IPS-18a (cell line): Measurements from ENCODE around the gene CTDSPL.

Experiments used
- H3K27ac ChIP-seq: one replicate; pipeline ENCODE4 v1.5.1; 2013; ENCODE audit warnings: low read length
- H3K27me3 ChIP-seq: one replicate; pipeline ENCODE4 v1.6.1; 2013; ENCODE audit warnings: mild to moderate bottlenecking, low read length; ENCODE audit not compliant: control insufficient read depth, insufficient read depth
- H3K36me3 ChIP-seq: one replicate; pipeline ENCODE4 v1.6.1; 2013; ENCODE audit warnings: low read depth, low read length; ENCODE audit not compliant: control insufficient read depth
- H3K4me1 ChIP-seq: one replicate; pipeline ENCODE4 v1.6.1; 2013; ENCODE audit warnings: low read depth, low read length; ENCODE audit not compliant: control insufficient read depth
- H3K4me3 ChIP-seq: one replicate; pipeline ENCODE4 v1.5.1; 2013; ENCODE audit warnings: low read length
- H3K9ac ChIP-seq: one replicate; pipeline ENCODE4 v1.6.1; 2013; ENCODE audit warnings: mild to moderate bottlenecking, low read length, moderate library complexity
- H3K9me3 ChIP-seq: one replicate; pipeline ENCODE4 v1.6.1; 2013; ENCODE audit warnings: low read depth, low read length; ENCODE audit not compliant: control insufficient read depth

Gene CTDSPL

DNA sequence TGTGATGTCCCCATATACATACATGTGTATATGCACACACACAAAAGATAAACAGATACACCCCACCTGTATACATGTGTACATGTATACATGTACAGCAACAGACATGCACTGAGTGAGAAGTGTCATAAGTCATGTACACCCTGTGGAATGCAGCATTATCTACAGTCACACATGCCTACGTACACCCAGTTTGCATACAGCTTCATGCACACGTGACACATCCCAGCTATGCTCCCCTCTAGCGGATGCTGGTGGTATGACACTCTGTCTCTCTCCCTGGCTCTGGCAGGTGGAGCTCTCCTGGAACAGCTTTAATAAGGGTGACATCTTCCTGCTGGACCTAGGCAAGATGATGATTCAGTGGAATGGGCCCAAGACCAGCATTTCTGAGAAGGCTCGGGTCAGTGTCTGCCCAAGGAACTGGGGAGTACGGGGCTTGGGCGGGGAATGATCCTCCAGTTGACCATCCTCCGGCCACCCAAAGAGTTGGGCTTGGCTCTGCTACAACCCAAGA lies 135.2 kb downstream of the CTDSPL start:
- no peaks in the 10 kb centered on the region for H3K9me3 ChIP-seq
- H3K4me1 ChIP-seq: peaks cover 7% of the 10 kb centered on the region
- H3K36me3 ChIP-seq: no peaks in the 10 kb centered on the region
- H3K27ac ChIP-seq: no peak overlapping the region
- H3K9ac ChIP-seq: no peak overlapping the region
- no peak overlapping the region for H3K4me3 ChIP-seq
- peaks cover 11% of the 10 kb centered on the region for H3K27me3 ChIP-seq

DNA sequence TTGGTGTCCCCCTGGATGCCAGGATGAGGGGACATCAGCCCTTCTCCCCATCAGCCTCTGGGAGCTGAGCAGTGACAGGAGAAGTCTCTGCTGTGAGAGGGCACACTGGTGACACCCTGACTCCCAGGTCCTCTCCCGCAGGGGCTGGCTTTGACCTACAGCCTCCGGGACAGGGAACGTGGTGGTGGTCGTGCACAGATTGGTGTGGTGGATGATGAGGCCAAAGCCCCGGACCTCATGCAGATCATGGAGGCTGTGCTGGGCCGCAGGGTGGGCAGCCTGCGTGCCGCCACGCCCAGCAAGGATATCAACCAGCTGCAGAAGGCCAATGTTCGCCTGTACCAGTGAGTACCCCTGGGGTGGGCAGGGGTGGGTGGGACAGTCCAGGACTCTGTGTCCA lies 135.7 kb downstream of the CTDSPL start:
- peaks cover 11% of the 10 kb centered on the region for H3K27me3 ChIP-seq
- H3K9ac ChIP-seq: no peak overlapping the region
- no peak overlapping the region for H3K4me3 ChIP-seq
- H3K4me1 ChIP-seq: peaks cover 7% of the 10 kb centered on the region
- no peaks in the 10 kb centered on the region for H3K36me3 ChIP-seq
- H3K9me3 ChIP-seq: no peaks in the 10 kb centered on the region
- H3K27ac ChIP-seq: no peak overlapping the region

DNA sequence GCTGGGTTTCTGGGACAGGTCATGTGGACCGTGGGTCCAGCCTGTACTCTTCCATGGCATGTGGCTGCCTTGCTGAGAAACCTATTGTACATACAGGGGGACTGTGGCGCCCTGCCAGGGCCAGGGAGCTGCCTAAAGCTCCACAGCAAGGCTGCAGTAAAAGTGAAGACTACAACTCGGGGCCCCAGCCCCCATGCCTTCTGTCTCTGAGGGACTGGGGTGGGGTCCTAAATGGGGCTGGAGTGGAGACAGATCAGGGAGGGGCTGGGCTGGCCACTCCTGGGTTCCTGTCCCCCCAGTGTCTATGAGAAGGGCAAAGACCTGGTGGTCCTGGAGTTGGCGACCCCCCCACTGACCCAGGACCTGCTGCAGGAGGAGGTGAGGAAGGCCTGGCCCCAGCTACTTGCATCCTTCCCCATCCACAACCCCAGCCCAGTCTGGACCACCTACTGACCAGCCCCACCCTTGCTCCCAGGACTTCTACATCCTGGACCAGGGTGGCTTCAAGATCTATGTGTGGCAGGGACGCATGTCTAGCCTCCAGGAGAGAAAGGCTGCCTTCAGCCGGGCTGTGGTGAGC lies 136.2 kb downstream of the CTDSPL start:
- no peaks in the 10 kb centered on the region for H3K9me3 ChIP-seq
- no peak overlapping the region for H3K4me3 ChIP-seq
- no peaks in the 10 kb centered on the region for H3K36me3 ChIP-seq
- H3K27me3 ChIP-seq: peaks cover 11% of the 10 kb centered on the region
- peaks cover 7% of the 10 kb centered on the region for H3K4me1 ChIP-seq
- H3K27ac ChIP-seq: no peak overlapping the region
- H3K9ac ChIP-seq: no peak overlapping the region

DNA sequence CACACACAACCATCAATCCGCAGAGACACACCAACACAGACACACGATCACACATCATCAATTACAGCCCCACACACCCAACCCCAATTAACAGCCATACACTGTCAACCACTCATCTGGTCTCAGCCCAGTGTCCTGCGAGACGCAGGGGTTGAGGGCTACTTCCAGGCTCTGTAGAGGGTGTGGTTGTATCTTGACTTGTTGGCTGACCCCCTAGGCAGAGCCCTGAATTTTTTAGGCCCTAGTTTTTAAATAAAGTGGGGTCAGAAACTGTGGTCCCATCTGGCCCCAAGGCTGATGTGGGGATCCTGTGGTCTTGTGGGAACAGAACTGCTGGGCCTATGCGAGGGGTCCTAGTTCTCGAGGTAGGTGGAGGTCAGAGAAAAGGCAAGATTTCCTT lies 138.2 kb downstream of the CTDSPL start:
- Histone ChIP-seq H3K4me3 (no peak overlapping the region), H3K9ac (no peak overlapping the region), H3K27me3 (peaks cover 11% of the 10 kb centered on the region), H3K36me3 (no peaks in the 10 kb centered on the region), H3K27ac (no peak overlapping the region), H3K4me1 (no peaks in the 10 kb centered on the region), H3K9me3 (no peaks in the 10 kb centered on the region)

DNA sequence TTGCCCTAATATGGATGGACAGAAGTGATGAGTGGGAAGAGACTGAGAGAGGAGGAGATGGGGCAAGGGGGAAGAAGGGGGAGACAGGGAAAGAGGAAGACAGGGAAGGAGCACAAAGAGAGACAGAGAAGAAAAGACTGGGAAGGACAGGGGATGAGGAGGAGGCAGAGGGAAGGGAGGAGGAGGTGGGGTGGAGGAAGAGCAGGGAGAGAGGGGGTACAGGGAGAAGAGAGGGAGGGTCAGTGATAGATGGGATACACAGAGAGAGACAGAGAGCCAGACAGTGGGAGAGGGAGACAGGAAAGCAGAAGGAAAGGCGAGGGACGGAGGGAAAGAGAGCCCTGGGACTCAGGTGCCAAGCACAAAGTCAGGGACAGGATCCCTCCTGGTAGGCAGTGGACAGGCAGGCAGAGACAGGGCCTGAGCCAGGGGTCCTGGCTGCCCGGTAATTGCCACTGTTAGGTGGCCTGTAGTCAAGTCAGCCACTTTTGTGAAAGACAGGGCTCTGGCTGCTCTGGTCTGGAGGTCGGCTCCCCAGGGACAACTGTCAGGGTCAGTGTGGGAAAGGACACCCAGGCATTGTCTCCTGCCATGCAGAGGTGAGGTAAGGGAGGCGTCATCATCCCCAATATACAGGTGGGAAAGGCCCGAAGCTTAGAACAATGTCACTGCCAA lies 138.7 kb downstream of the CTDSPL start:
- Histone ChIP-seq H3K27me3 (peaks cover 11% of the 10 kb centered on the region), H3K4me3 (no peak overlapping the region), H3K4me1 (no peaks in the 10 kb centered on the region), H3K9me3 (no peaks in the 10 kb centered on the region), H3K27ac (no peak overlapping the region), H3K36me3 (no peaks in the 10 kb centered on the region), H3K9ac (no peak overlapping the region)

DNA sequence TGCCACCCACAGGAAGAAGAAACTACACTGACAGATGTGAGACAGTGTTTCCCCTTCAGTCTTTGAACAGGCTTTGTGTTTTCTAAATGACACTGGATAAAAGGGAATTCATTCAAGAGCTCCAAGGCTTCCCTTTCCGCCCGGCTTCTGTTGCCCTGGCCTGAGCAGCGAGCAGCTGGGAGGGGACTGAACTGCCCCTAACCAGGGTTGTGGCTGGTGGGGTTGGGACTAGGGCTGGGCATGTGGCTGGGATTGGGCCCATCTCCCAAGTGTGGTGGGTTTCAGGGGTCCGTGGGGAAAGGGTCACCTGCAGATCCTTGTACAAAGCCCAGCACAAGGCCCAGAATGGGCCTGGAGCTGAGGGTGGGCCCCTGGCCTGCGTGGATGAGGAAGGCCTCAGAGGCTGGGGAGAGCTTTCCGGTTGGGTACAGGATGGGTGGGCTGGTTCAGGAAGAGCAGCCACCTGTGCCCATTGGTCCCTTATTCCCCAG lies 139.3 kb downstream of the CTDSPL start:
- Histone ChIP-seq H3K27me3 (peaks cover 11% of the 10 kb centered on the region), H3K27ac (no peak overlapping the region), H3K9ac (no peak overlapping the region), H3K36me3 (no peaks in the 10 kb centered on the region), H3K4me3 (no peak overlapping the region), H3K4me1 (no peaks in the 10 kb centered on the region), H3K9me3 (no peaks in the 10 kb centered on the region)

DNA sequence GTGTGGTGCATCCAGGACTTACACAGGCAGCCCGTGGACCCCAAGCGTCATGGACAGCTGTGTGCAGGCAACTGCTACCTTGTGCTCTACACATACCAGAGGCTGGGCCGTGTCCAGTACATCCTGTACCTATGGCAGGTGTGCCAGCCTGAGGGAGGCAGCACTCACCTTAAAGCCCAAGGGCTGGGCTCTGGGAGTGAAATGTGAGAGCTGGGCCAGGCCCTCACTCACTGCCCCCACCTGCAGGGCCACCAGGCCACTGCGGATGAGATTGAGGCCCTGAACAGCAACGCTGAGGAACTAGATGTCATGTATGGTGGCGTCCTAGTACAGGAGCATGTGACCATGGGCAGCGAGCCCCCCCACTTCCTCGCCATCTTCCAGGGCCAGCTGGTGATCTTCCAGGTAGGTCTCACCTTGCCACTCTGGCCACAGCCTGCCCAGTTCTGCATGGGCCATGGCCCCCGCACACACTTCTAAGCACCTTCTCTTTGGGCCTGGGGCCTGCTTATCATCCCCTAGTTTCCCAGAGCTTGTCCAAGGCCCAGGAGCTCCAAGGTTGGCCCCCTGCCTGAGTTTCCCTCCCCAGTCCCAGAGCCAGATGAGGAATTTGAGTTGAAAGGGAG lies 139.9 kb downstream of the CTDSPL start:
- H3K27ac ChIP-seq: no peak overlapping the region
- no peaks in the 10 kb centered on the region for H3K4me1 ChIP-seq
- no peak overlapping the region for H3K9ac ChIP-seq
- H3K27me3 ChIP-seq: peaks cover 11% of the 10 kb centered on the region
- H3K9me3 ChIP-seq: no peaks in the 10 kb centered on the region
- no peaks in the 10 kb centered on the region for H3K36me3 ChIP-seq
- H3K4me3 ChIP-seq: no peak overlapping the region

DNA sequence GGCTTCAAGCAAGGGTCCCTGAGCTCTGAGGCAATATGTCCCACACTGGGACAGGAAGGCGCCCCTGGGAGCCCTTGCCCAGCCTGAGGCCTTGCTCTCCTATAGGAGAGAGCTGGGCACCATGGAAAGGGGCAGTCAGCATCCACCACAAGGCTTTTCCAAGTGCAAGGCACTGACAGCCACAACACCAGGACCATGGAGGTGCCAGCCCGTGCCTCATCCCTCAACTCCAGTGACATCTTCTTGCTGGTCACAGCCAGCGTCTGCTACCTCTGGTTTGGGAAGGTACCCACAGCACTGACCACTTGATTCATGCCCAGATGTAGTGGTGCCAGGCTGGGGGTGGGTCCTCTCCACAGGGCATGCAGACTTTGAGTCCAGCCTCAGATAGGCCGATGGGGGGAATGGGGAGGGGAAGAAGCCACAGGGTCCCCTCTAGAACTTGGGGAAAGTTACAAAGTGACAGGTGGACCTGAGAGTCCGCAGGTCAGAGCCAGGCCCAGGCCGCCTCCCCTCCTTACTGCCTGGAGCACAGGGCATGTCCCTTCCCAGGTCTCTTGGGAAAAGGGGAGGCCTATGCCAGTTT lies 140.7 kb downstream of the CTDSPL start:
- Histone ChIP-seq H3K4me1 (no peaks in the 10 kb centered on the region), H3K36me3 (peaks cover 2% of the 10 kb centered on the region), H3K9ac (no peak overlapping the region), H3K27ac (no peak overlapping the region), H3K27me3 (peaks cover 11% of the 10 kb centered on the region), H3K9me3 (no peaks in the 10 kb centered on the region), H3K4me3 (no peak overlapping the region)

DNA sequence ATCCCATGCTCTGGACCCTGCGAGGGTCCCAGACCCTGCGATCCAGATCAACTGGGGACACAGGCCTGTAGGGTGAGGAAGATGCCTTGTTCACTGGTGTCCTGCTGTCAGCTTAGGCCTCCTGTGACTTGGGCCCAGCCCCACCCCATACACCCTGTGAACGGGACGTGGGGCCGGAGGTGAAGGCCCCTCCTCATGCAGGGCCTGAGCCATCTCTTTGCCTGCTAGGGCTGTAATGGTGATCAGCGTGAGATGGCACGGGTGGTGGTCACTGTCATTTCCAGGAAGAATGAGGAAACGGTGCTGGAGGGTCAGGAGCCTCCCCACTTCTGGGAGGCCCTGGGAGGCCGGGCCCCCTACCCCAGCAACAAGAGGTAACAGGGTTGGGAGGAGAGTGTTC lies 141.3 kb downstream of the CTDSPL start:
- no peak overlapping the region for H3K9ac ChIP-seq
- H3K27ac ChIP-seq: no peak overlapping the region
- no peaks in the 10 kb centered on the region for H3K4me1 ChIP-seq
- H3K27me3 ChIP-seq: peaks cover 7% of the 10 kb centered on the region
- H3K4me3 ChIP-seq: no peak overlapping the region
- peaks cover 6% of the 10 kb centered on the region for H3K36me3 ChIP-seq
- no peaks in the 10 kb centered on the region for H3K9me3 ChIP-seq

DNA sequence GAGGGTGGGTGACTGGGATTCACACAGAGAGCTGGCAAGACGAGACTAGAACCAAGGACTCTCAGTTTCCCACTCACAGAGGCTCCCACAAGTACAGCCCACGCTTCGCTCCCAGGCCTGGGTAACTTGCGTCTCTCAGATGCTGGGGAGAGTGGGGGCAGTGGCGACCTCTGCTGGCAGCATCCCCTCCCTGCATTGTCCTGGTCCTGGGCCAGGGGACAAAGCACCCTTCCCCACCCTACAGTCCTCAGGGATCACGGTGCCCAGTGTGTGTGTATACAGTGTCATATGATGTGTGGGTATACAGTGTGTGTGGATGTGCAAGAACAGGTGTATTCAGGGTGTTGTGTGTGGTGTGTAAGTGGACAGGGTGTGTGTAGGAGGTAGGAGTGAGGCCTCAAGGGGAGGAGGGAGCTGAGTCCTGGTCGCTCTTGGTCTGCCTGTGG lies 141.7 kb downstream of the CTDSPL start:
- H3K9me3 ChIP-seq: no peaks in the 10 kb centered on the region
- peaks cover 10% of the 10 kb centered on the region for H3K36me3 ChIP-seq
- no peak overlapping the region for H3K4me3 ChIP-seq
- no peaks in the 10 kb centered on the region for H3K4me1 ChIP-seq
- H3K27me3 ChIP-seq: peaks cover 2% of the 10 kb centered on the region
- H3K27ac ChIP-seq: no peak overlapping the region
- no peak overlapping the region for H3K9ac ChIP-seq

DNA sequence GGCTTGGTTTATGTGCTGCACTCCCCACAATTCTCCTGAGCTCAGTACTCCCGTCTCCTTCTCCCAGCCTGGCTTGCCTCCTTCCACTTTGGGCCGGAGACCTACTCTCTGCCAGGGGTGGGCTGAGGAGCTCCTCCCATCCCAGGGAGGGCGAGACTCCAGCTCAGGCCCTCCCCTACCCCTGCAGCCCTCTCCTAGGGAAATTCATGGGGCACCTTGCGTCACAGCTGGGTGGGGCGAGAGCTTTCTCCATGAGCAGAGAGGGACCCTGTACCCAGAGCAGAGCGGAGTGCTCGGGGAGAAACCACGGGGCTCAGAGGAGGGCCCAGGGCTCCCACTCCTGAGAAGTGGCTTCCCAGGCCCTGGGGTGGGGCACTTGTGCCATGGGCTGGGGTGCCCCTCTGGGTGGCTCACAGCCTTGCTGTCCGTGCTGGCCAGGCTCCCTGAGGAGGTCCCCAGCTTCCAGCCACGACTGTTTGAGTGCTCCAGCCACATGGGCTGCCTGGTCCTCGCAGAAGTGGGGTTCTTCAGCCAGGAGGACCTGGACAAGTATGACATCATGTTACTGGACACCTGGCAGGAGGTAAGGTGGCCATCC lies 142.2 kb downstream of the CTDSPL start:
- Histone ChIP-seq H3K9me3 (no peaks in the 10 kb centered on the region), H3K36me3 (peaks cover 10% of the 10 kb centered on the region), H3K9ac (no peak overlapping the region), H3K27me3 (no peaks in the 10 kb centered on the region), H3K4me1 (no peaks in the 10 kb centered on the region), H3K4me3 (no peak overlapping the region), H3K27ac (no peak overlapping the region)
